Measurements from ENCODE around the gene ZNF385D.

ZNF385D gene

GRCh38 chr3:21425715-21426114, 325.3 kb downstream of the ZNF385D start:
- DNase-seq (ENCODE audit: low read depth) = no peak

GRCh38 chr3:21421096-21421495, 329.9 kb downstream of the ZNF385D start:
- TF ChIP-seq CTCF (IDR thresholded peaks at IDR 0.05; ENCODE audit: low read depth, low read length) (no peak), MYC (IDR thresholded peaks at IDR 0.05; ENCODE audit: low read depth, low read length) (no peak), MAX (IDR thresholded peaks at IDR 0.05; ENCODE audit: low read depth, low read length) (no peak), POLR2A (IDR thresholded peaks at IDR 0.05; ENCODE audit: extremely low read depth, insufficient read length) (no peak)
- no peak for DNase-seq (ENCODE audit: low read depth)
- no peak overlapping the region for H3K4me3 ChIP-seq (ENCODE audit: low read depth, low read length)

More at GRCh38 chr3:21425715-21426114, 325.3 kb downstream of the ZNF385D start:
- TF ChIP-seq CTCF (IDR thresholded peaks at IDR 0.05; ENCODE audit: low read depth, low read length) (no peak), MAX (IDR thresholded peaks at IDR 0.05; ENCODE audit: low read depth, low read length) (no peak), MYC (IDR thresholded peaks at IDR 0.05; ENCODE audit: low read depth, low read length) (no peak)
- no peak overlapping the region for H3K4me3 ChIP-seq (ENCODE audit: low read depth, low read length)

DNA sequence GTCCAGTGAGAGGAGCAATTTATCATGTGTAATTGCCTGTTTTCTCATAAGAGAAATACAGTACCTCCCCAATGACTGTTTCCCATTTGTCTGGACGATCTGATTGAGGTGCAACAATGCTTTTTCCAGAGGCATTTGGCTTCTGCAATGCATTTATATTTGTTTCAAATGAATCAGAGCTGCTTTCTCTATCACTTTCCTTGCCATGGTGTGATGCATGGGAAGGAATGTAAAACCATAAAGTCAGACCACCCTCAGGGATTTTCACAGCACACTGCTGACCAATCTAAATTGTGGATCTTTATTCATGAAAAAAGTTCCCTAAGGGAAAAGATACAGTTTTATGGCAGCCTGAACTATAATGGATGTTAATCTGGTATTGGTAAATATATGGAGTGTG, 333.0 kb downstream of the ZNF385D start:
- DNase-seq (ENCODE audit: low read depth) = no peak
- TF ChIP-seq MYC (IDR thresholded peaks at IDR 0.05; ENCODE audit: low read depth, low read length) (no peak), MAX (IDR thresholded peaks at IDR 0.05; ENCODE audit: low read depth, low read length) (no peak), POLR2A (IDR thresholded peaks at IDR 0.05; ENCODE audit: extremely low read depth, insufficient read length) (no peak), CTCF (IDR thresholded peaks at IDR 0.05; ENCODE audit: low read depth, low read length) (no peak)
- H3K4me3 ChIP-seq (ENCODE audit: low read depth, low read length) = no peak overlapping the region

DNA sequence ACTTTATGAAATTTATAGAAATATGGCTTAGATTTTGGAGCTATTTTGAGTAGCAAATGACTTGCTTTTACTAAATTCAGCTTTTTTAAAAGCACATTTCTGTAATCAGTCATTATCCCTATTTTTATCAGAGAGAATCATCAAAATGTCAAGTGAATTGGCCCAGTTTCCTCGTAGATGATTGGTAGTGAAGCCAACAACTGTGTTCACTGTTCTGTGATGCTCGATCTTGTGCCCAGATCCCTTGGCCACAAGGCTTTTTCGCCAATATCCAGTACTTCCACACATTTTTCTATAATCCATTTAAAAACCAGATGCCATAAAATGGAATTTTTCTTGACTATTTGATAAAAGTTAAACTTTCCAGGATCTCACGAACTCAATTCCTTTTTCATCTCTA, 336.5 kb downstream of the ZNF385D start:
- H3K4me3 ChIP-seq (ENCODE audit: low read depth, low read length) = no peak overlapping the region
- no peak for TF ChIP-seq MAX (IDR thresholded peaks at IDR 0.05; ENCODE audit: low read depth, low read length)
- TF ChIP-seq MYC (IDR thresholded peaks at IDR 0.05; ENCODE audit: low read depth, low read length) = no peak
- TF ChIP-seq CTCF (IDR thresholded peaks at IDR 0.05; ENCODE audit: low read depth, low read length) = no peak
- no peak for TF ChIP-seq POLR2A (IDR thresholded peaks at IDR 0.05; ENCODE audit: extremely low read depth, insufficient read length)
- DNase-seq (ENCODE audit: low read depth) = no peak

- DNase-seq (ENCODE audit: low read depth) = no peak
- no peak overlapping the region for H3K4me3 ChIP-seq (ENCODE audit: low read depth, low read length)
- no peak for TF ChIP-seq CTCF (IDR thresholded peaks at IDR 0.05; ENCODE audit: low read depth, low read length)
- TF ChIP-seq POLR2A (IDR thresholded peaks at IDR 0.05; ENCODE audit: extremely low read depth, insufficient read length) = no peak
- no peak for TF ChIP-seq MYC (IDR thresholded peaks at IDR 0.05; ENCODE audit: low read depth, low read length)
- TF ChIP-seq MAX (IDR thresholded peaks at IDR 0.05; ENCODE audit: low read depth, low read length) = no peak
Observed at GRCh38 chr3:21411058-21411457, 340.0 kb downstream of the ZNF385D start.

DNA sequence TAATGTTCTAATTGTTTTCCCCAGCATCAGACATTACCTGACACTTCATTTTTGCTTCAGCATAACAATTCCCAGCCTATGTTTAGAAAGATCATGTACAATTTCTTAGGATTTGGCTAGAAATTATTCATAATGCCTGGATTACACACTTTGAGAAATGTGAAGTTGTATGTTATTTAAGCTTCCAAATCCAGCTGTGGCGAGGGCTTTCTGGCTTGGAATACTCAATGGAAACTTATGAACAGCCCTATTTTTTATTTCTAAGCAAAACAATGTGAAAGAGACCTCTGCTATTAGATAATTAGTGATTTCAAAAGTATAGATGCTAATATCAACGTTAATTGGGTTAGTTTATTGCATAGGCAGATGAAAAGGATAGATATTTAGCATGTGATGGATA, 341.6 kb downstream of the ZNF385D start:
- no peak for TF ChIP-seq POLR2A (IDR thresholded peaks at IDR 0.05; ENCODE audit: extremely low read depth, insufficient read length)
- TF ChIP-seq MYC (IDR thresholded peaks at IDR 0.05; ENCODE audit: low read depth, low read length) = no peak
- no peak for TF ChIP-seq CTCF (IDR thresholded peaks at IDR 0.05; ENCODE audit: low read depth, low read length)
- no peak for TF ChIP-seq MAX (IDR thresholded peaks at IDR 0.05; ENCODE audit: low read depth, low read length)
- no peak for DNase-seq (ENCODE audit: low read depth)
- H3K4me3 ChIP-seq (ENCODE audit: low read depth, low read length) = no peak overlapping the region

Measured in NB4 (cell line).